SK-N-SH (cell line): ENCODE results near the gene CFAP58. TPM values are rescaled to one million over a fixed set of nuclear protein-coding genes. Genes with fewer than 3 reads are reported as not detected.
A peak's percentile ranks its signal among the peaks of the same experiment; 100 is the strongest.

ENCODE experiments used
- CTCF ChIA-PET: fragments of 300-600, 350-600 bp; formaldehyde crosslinking; extraction: SDS; loops from one replicate; lab custom pipeline; 2021; lab: Yijun Ruan, JAX
- POLR2A ChIA-PET: fragments of 350-600 bp; sonication (Branson Sonifier 250); formaldehyde crosslinking; extraction: SDS; loops from one replicate; lab custom pipeline; 2020; ENCODE audit warnings: antibody characterized with exemption, inconsistent platforms; lab: Yijun Ruan, JAX
- DNase-seq: peaks from one replicate; pipeline ENCODE4 v3.0.0; 2012
- H2AFZ ChIP-seq: fragments of 200-600 bp; sonication (generic); 2 replicates; pipeline ENCODE4 v1.8.1; 2016; ENCODE audit warnings: antibody characterized with exemption, mild to moderate bottlenecking, low read depth
- H3F3A ChIP-seq: fragments of 200-600 bp; sonication (generic); replicated peaks from 2 replicates; pipeline ENCODE3; 2016; ENCODE audit warnings: antibody characterized with exemption, mild to moderate bottlenecking; ENCODE audit not compliant: insufficient read depth
- H3K27ac ChIP-seq, 2 experiments: fragments of 200-500 bp in 1 of 2; fragments of 200-600 bp in 1 of 2; sonication (Bioruptor generic) in 1 of 2; sonication (generic), shearing (Covaris generic) in 1 of 2; 2 replicates each; pipeline versions ENCODE4 v1.5.1 to v1.6.1; 2014 to 2016; ENCODE audit warnings: low read depth in 2 of 2, inconsistent platforms in 1 of 2, low read length in 1 of 2, mild to moderate bottlenecking in 1 of 2, mixed read lengths in 1 of 2
- H3K27me3 ChIP-seq: fragments of 200-600 bp; sonication (generic), shearing (Covaris generic); 2 replicates; pipeline ENCODE4 v1.6.1; 2016; ENCODE audit warnings: mixed run types; ENCODE audit not compliant: insufficient read depth
- H3K36me3 ChIP-seq, 2 experiments: fragments of 200-500 bp in 1 of 2; fragments of 200-600 bp in 1 of 2; sonication (Bioruptor generic) in 1 of 2; sonication (generic) in 1 of 2; replicated peaks in 1 of 2; 2 replicates each; pipeline versions ENCODE3 to v1.5.1; 2014 to 2016; ENCODE audit warnings: low read length in 1 of 2, mild to moderate bottlenecking in 1 of 2; ENCODE audit not compliant: insufficient read depth in 2 of 2, control insufficient read depth in 1 of 2
- H3K4me1 ChIP-seq, 2 experiments: fragments of 200-500 bp in 1 of 2; fragments of 200-600 bp in 1 of 2; sonication (Bioruptor generic) in 1 of 2; sonication (generic), shearing (Covaris generic) in 1 of 2; 2 replicates each; pipeline versions ENCODE4 v1.5.1 to v1.6.1; 2014 to 2016; ENCODE audit warnings: low read depth in 1 of 2, low read length in 1 of 2, mixed run types in 1 of 2; ENCODE audit not compliant: insufficient read depth in 2 of 2, control insufficient read depth in 1 of 2
- H3K4me2 ChIP-seq: fragments of 200-600 bp; sonication (generic), shearing (Covaris generic); 2 replicates; pipeline ENCODE4 v1.6.1; 2017; ENCODE audit warnings: mixed run types
- H3K4me3 ChIP-seq, 2 experiments: fragments of 200-500 bp in 1 of 2; fragments of 200-600 bp in 1 of 2; sonication (Bioruptor generic) in 1 of 2; sonication (generic), shearing (Covaris generic) in 1 of 2; 2 replicates each; pipeline versions ENCODE4 v1.5.1 to v1.8.1; 2014 to 2016; ENCODE audit warnings: low read depth in 2 of 2, inconsistent platforms in 1 of 2, low read length in 1 of 2, mild to moderate bottlenecking in 1 of 2, mixed read lengths in 1 of 2, moderate library complexity in 1 of 2
- H3K79me2 ChIP-seq: fragments of 200-600 bp; sonication (generic); 2 replicates; pipeline ENCODE4 v1.8.1; 2017; ENCODE audit warnings: mild to moderate bottlenecking; ENCODE audit not compliant: insufficient read depth
- H3K9ac ChIP-seq: fragments of 200-600 bp; sonication (generic); 2 replicates; pipeline ENCODE4 v1.6.1; 2017; ENCODE audit warnings: mixed run types
- H3K9me2 ChIP-seq: fragments of 200-600 bp; sonication (generic); 2 replicates; pipeline ENCODE4 v1.6.1; 2017; ENCODE audit warnings: mixed run types
- H3K9me3 ChIP-seq: fragments of 200-600 bp; sonication (generic); 2 replicates; pipeline ENCODE4 v1.6.1; 2017; ENCODE audit warnings: mixed run types, mild to moderate bottlenecking, moderate library complexity
- H4K20me1 ChIP-seq: fragments of 200-600 bp; sonication (generic); 2 replicates; pipeline ENCODE4 v1.6.1; 2017; ENCODE audit warnings: mild to moderate bottlenecking, mixed run types; ENCODE audit not compliant: insufficient read depth
- ELF1 ChIP-seq: IDR thresholded peaks from 2 replicates; pipeline ENCODE4 v1.4.0; 2012
- EP300 ChIP-seq, 2 experiments: IDR thresholded peaks; 2 replicates each; pipeline versions ENCODE4 v1.4.0 to v1.6.1; 2012; ENCODE audit warnings: borderline replicate concordance in 1 of 2, low read depth in 1 of 2, low read length in 1 of 2
- FOSL2 ChIP-seq: IDR thresholded peaks from 2 replicates; pipeline ENCODE4 v1.4.0; 2012; ENCODE audit warnings: low read depth, mild to moderate bottlenecking, moderate library complexity, borderline replicate concordance
- FOXJ3 ChIP-seq: sonication (generic); formaldehyde crosslinking; IDR thresholded peaks from 2 replicates; pipeline ENCODE4 v1.5.1; 2020; ENCODE audit warnings: mild to moderate bottlenecking, missing genetic modification reagents
- GABPA ChIP-seq: IDR thresholded peaks from 2 replicates; pipeline ENCODE4 v1.4.0; 2012; ENCODE audit warnings: low read depth, mild to moderate bottlenecking
- GATA2 ChIP-seq: sonication (generic); formaldehyde crosslinking; IDR thresholded peaks from 2 replicates; pipeline ENCODE4 v1.5.0; 2020; ENCODE audit warnings: mild to moderate bottlenecking, missing genetic modification reagents
- MXI1 ChIP-seq: IDR thresholded peaks from 2 replicates; pipeline ENCODE4 v1.6.1; 2012; ENCODE audit warnings: mild to moderate bottlenecking, low read depth, low read length, improper control_type of control experiment
- NRF1 ChIP-seq: IDR thresholded peaks from 2 replicates; pipeline ENCODE4 v1.6.1; 2012; ENCODE audit warnings: low read depth, mild to moderate bottlenecking, low read length
- RAD21 ChIP-seq: IDR thresholded peaks from 2 replicates; pipeline ENCODE4 v1.6.1; 2012; ENCODE audit warnings: mild to moderate bottlenecking, low read length
- RCOR1 ChIP-seq: fragments of 150-350 bp; IDR thresholded peaks from 2 replicates; pipeline ENCODE4 v1.6.1; 2017; ENCODE audit warnings: antibody characterized with exemption, low read length
- REST ChIP-seq: IDR thresholded peaks from 2 replicates; pipeline ENCODE4 v1.6.1; 2012; ENCODE audit warnings: mild to moderate bottlenecking, low read depth, low read length, moderate library complexity
- RFX5 ChIP-seq: IDR thresholded peaks from 2 replicates; pipeline ENCODE4 v1.6.1; 2012; ENCODE audit warnings: mild to moderate bottlenecking, improper control_type of control experiment, low read length
- RXRA ChIP-seq: IDR thresholded peaks from 2 replicates; pipeline ENCODE4 v1.4.0; 2012; ENCODE audit warnings: low read depth, mild to moderate bottlenecking, borderline replicate concordance
- SMC3 ChIP-seq: IDR thresholded peaks from 2 replicates; pipeline ENCODE4 v1.6.1; 2012; ENCODE audit warnings: low read depth, low read length, improper control_type of control experiment
- TEAD4 ChIP-seq: IDR thresholded peaks from 2 replicates; pipeline ENCODE4 v1.4.0; 2012; ENCODE audit warnings: mild to moderate bottlenecking, borderline replicate concordance; ENCODE audit not compliant: insufficient read depth
- USF2 ChIP-seq: fragments of 150-350 bp; IDR thresholded peaks from 2 replicates; pipeline ENCODE4 v1.6.1; 2017; ENCODE audit warnings: antibody characterized with exemption, low read length, low read depth, borderline replicate concordance
- WGBS: methylation state at CpG from one replicate; pipeline ENCODE4 v1.1.6; 2017; ENCODE audit warnings: low lambda C conversion rate; 5-methylcytosine and 5-hydroxymethylcytosine counted together
- polyA plus RNA-seq, 3 experiments: library from polyadenylated mRNA; depleted of rRNA; stranded (reverse); fragments of >200 nt; gene quantifications; 2 replicates each; pipeline ENCODE4 v1.2.3, GENCODE V29; 2012
- TF ChIP-seq, protein P1 (sequence below): IDR thresholded peaks from 2 replicates; pipeline ENCODE4; 2012
- TF ChIP-seq, protein P2 (sequence below): IDR thresholded peaks from 2 replicates; pipeline ENCODE4 v1.4.0; 2012; ENCODE audit warnings: low read depth
- TF ChIP-seq, protein P3 (sequence below): IDR thresholded peaks from 2 replicates; pipeline ENCODE4 v1.4.0; 2012; ENCODE audit warnings: low read depth, borderline replicate concordance

Gene CFAP58
- polyA plus RNA-seq, 1 of the 3 experiments (the other 2 are of a cell fraction): 0.38 TPM

DNA sequence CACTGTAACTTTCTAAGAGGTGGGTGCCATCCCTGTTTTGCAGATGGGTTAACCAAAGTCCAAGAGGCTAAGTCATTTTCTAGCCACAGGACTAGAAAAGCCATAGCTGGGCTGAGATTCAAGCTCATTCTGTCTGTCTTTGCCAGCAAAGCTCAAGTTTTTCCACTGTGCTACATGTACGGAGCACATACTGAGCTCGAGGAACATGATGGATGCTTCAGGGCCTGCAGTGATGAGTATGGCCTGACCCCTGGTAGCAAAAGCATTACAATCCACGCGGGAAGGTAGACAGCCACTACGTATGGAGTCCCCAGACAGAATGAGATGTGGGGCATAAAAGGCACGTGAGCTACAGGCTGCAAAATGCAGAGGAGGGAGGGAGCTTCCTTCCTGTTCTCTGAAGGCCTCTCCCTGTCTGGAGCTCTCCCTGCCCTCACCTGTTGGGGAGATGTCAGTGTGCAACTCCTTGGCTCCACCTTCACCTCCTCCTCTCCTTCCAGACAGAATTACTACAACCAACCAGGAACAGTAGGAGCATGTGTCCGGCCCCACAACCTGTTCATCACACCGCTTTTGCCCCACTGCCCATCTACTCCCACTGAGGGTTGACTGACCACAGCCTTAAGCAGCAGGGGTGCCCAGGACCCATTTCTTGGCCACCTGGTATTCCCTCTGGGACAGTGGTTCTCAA lies 31.8 kb upstream of the CFAP58 start:
- 95% methylated on average over 8 of the region's 8 CpGs for WGBS
- H3K27ac ChIP-seq: peak overlapping the region in 1 of 2 experiments; percentile 36; a peak in 1 of 4 replicates
- no peaks in the 10 kb centered on the region for H3K27me3 ChIP-seq
- no peak overlapping the region for H2AFZ ChIP-seq
- peaks cover 0 to 13% of the 10 kb centered on the region in 2 experiments for H3K36me3 ChIP-seq
- no peaks in the 10 kb centered on the region for H3K9me2 ChIP-seq
- H4K20me1 ChIP-seq: peaks cover 55% of the 10 kb centered on the region
- no peak for TF ChIP-seq ELF1
- TF ChIP-seq, protein P1, sequence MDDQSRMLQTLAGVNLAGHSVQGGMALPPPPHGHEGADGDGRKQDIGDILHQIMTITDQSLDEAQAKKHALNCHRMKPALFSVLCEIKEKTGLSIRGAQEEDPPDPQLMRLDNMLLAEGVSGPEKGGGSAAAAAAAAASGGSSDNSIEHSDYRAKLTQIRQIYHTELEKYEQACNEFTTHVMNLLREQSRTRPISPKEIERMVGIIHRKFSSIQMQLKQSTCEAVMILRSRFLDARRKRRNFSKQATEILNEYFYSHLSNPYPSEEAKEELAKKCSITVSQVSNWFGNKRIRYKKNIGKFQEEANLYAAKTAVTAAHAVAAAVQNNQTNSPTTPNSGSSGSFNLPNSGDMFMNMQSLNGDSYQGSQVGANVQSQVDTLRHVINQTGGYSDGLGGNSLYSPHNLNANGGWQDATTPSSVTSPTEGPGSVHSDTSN: no peak
- no peak for TF ChIP-seq GABPA
- TF ChIP-seq REST: no peak
- no peak for TF ChIP-seq RFX5
- no peak for TF ChIP-seq FOSL2
- no peak for TF ChIP-seq MXI1
- no peak for TF ChIP-seq GATA2 (CRISPR knock-in tag)
- no peak for TF ChIP-seq TEAD4
- no peak for TF ChIP-seq NRF1
- no peak for TF ChIP-seq RXRA
- no peak for TF ChIP-seq FOXJ3 (CRISPR knock-in tag)
- TF ChIP-seq, protein P2, sequence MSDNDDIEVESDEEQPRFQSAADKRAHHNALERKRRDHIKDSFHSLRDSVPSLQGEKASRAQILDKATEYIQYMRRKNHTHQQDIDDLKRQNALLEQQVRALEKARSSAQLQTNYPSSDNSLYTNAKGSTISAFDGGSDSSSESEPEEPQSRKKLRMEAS: no peak
- no peak for TF ChIP-seq RCOR1
- no peak for TF ChIP-seq USF2
- TF ChIP-seq, protein P3, sequence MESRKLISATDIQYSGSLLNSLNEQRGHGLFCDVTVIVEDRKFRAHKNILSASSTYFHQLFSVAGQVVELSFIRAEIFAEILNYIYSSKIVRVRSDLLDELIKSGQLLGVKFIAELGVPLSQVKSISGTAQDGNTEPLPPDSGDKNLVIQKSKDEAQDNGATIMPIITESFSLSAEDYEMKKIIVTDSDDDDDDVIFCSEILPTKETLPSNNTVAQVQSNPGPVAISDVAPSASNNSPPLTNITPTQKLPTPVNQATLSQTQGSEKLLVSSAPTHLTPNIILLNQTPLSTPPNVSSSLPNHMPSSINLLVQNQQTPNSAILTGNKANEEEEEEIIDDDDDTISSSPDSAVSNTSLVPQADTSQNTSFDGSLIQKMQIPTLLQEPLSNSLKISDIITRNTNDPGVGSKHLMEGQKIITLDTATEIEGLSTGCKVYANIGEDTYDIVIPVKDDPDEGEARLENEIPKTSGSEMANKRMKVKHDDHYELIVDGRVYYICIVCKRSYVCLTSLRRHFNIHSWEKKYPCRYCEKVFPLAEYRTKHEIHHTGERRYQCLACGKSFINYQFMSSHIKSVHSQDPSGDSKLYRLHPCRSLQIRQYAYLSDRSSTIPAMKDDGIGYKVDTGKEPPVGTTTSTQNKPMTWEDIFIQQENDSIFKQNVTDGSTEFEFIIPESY: no peak
- no peak for TF ChIP-seq RAD21
- no peak for TF ChIP-seq EP300 (IDR thresholded peaks at IDR 0.05; ENCODE audit: borderline replicate concordance in 1 of 2, low read depth in 1 of 2, low read length in 1 of 2)
- TF ChIP-seq SMC3: no peak
- H3K4me3 ChIP-seq: no peak overlapping the region
- H3K79me2 ChIP-seq: peaks cover 100% of the 10 kb centered on the region
- CTCF ChIA-PET: interaction anchor here (0.7 to 3.0 kb wide), 10 partner anchors 9 to 32 kb away, joined by 3 to 18 read pairs (median 7); partner anchors contain the start of genes CFAP58 and ITPRIP
- POLR2A ChIA-PET: interaction anchor here (1.2 kb wide), 1 partner anchor 16 kb away, joined by 4 read pairs; the partner anchor contains the start of gene ITPRIP
- no peak overlapping the region for H3K4me2 ChIP-seq
- no peaks in the 10 kb centered on the region for H3K9me3 ChIP-seq
- no peaks in the 10 kb centered on the region for H3F3A ChIP-seq
- no peak for DNase-seq
- H3K4me1 ChIP-seq: peaks cover 26 to 48% of the 10 kb centered on the region in 2 experiments; a peak in 2 of 4 replicates
- H3K9ac ChIP-seq: no peak overlapping the region
